ENCODE measurements around the gene LRG1. TPM values are rescaled to one million over a fixed set of nuclear protein-coding genes. Genes with fewer than 3 reads are reported as not detected.

The LRG1 gene
- total and polyA plus RNA-seq, 10 of the 15 experiments (the other 5 are each of a cell fraction or from before 2014, with no cell fraction given) = 0.29 to 4.7 (median 0.58) TPM

- no peak for TF ChIP-seq BACH1 (IDR thresholded peaks at IDR 0.05; ENCODE audit: borderline replicate concordance)
- TF ChIP-seq ZBED1 (IDR thresholded peaks at IDR 0.05; ENCODE audit: borderline replicate concordance) = no peak
- TF ChIP-seq POLR2A (IDR thresholded peaks at IDR 0.05; ENCODE audit: low read depth, low read length) = no peak
Measured at GRCh38 chr19:4553092-4553695, 13.4 kb upstream of the LRG1 start (continued).

GRCh38 chr19:4552525-4552819, 12.6 kb upstream of the LRG1 start:
- Histone ChIP-seq H3K4me1 (ENCODE audit: control insufficient read depth, insufficient read depth, low read length) (no peaks in the 10 kb centered on the region), H3K4me2 (ENCODE audit: control insufficient read depth, insufficient read depth) (no peak overlapping the region), H3K9ac (ENCODE audit: control insufficient read depth, insufficient read depth, low read length) (no peak overlapping the region), H3K9me3 (replicated peaks; ENCODE audit: control insufficient read depth, insufficient read depth, low read length) (no peaks in the 10 kb centered on the region), H4K20me1 (ENCODE audit: control insufficient read depth, insufficient read depth) (no peaks in the 10 kb centered on the region), H2AFZ (ENCODE audit: control insufficient read depth, low read depth, low read length) (no peak overlapping the region), H3K27ac (ENCODE audit: control insufficient read depth, insufficient read depth) (no peak overlapping the region), H3K36me3 (ENCODE audit: control insufficient read depth in 2 of 2, insufficient read depth in 2 of 2, low read length in 1 of 2) (no peaks in the 10 kb centered on the region), H3K79me2 (ENCODE audit: control insufficient read depth, insufficient read depth, low read length) (no peaks in the 10 kb centered on the region), H3K27me3 (replicated peaks in 1 of 2; ENCODE audit: control insufficient read depth in 2 of 2, insufficient read depth in 2 of 2, low read length in 1 of 2) (no peaks in the 10 kb centered on the region), H3K4me3 (no peak overlapping the region)
- SMC1A ChIA-PET (ENCODE audit: uncharacterized antibody, unreplicated experiment) = no interaction called here
- 79% methylated on average over 15 of the region's 18 CpGs for WGBS (ENCODE audit: insufficient coverage, insufficient replicate concordance, low lambda C conversion rate, missing lambda C conversion rate)
- intact Hi-C loops (cut with micrococcal nuclease; ENCODE audit: unreplicated experiment) = no loop called here
- no peak for ATAC-seq
- CTCF ChIA-PET = no interaction called here
- RAD21 ChIA-PET (ENCODE audit: unreplicated experiment) = no interaction called here
- no TSS peak for BruUV-seq (replicated peaks)
- TF ChIP-seq DPF2 (IDR thresholded peaks at IDR 0.05) (no peak), ZNF217 (IDR thresholded peaks at IDR 0.05) (no peak), LARP7 (IDR thresholded peaks at IDR 0.05) (no peak), ESRRA (IDR thresholded peaks at IDR 0.05; ENCODE audit: low read length) (no peak), RBBP5 (conservative IDR thresholded peaks at IDR 0.05) (no peak), MXI1 (IDR thresholded peaks at IDR 0.05; ENCODE audit: low read depth, low read length) (no peak), MLLT1 (IDR thresholded peaks at IDR 0.05) (no peak), ZNF24 (IDR thresholded peaks at IDR 0.05) (no peak), SP1 (IDR thresholded peaks at IDR 0.05; ENCODE audit: low read depth, low read length) (no peak), POLR2A (IDR thresholded peaks at IDR 0.05; ENCODE audit: low read depth, low read length) (no peak), BCL3 (IDR thresholded peaks at IDR 0.05; ENCODE audit: borderline replicate concordance, insufficient read depth, low read depth, low read length, poor library complexity, severe bottlenecking) (no peak), ZBTB33 (IDR thresholded peaks at IDR 0.05) (no peak), ATF3 (IDR thresholded peaks at IDR 0.05; ENCODE audit: borderline replicate concordance, extremely low read depth, low read depth, low read length) (no peak), HCFC1 (IDR thresholded peaks at IDR 0.05; ENCODE audit: low read length) (no peak), SPI1 (IDR thresholded peaks at IDR 0.05; ENCODE audit: borderline replicate concordance, insufficient read depth, low read depth, low read length) (no peak), NR2C2 (IDR thresholded peaks at IDR 0.05; ENCODE audit: borderline replicate concordance, control insufficient read depth, insufficient read length, low read depth) (no peak), ETV6 (conservative IDR thresholded peaks at IDR 0.05 in 1 of 2, IDR thresholded peaks at IDR 0.05 in 1 of 2; ENCODE audit: borderline replicate concordance in 1 of 2, low read depth in 1 of 2) (no peak), RELA (IDR thresholded peaks at IDR 0.05; ENCODE audit: borderline replicate concordance, partially characterized antibody) (no peak), ZBED1 (IDR thresholded peaks at IDR 0.05; ENCODE audit: borderline replicate concordance) (no peak)
- POLR2A ChIA-PET = no interaction called here
- FAIRE-seq = no peak
- in situ Hi-C loops (cut with MboI) = no loop called here
- DNase-seq (ENCODE audit: low read depth, low spot score) = no peak
